Gastroesophageal sphincter (tissue), 4 donors: Measurements from ENCODE around the gene SIPA1L3. TPM values are rescaled to one million over a fixed set of nuclear protein-coding genes. Genes with fewer than 3 reads are reported as not detected.

ENCODE experiments used
- ATAC-seq: fragments of 150-250 bp; one replicate; pipeline ENCODE4 v1.9.1; 2016; ENCODE audit warnings: mild to moderate bottlenecking, moderate library complexity
- H3K27ac ChIP-seq, 4 donors: fragments of 200-600 bp; sonication (generic) in 3 of 4; 1 replicate in 3 of 4; 2 replicates in 1 of 4; pipeline ENCODE4 v1.5.1; 2016 to 2019
- H3K27me3 ChIP-seq: fragments of 200-600 bp; sonication (generic); one replicate; pipeline ENCODE4 v1.5.1; 2019
- H3K36me3 ChIP-seq, 2 donors: fragments of 200-600 bp; sonication (generic); one replicate each; pipeline ENCODE4 v1.5.1; 2019; ENCODE audit warnings: control low read depth in 1 of 2
- H3K4me1 ChIP-seq, 3 donors: fragments of 200-600 bp; sonication (generic); 1 replicate in 2 of 3; 2 replicates in 1 of 3; pipeline ENCODE4 v1.5.1; 2016 to 2019; ENCODE audit warnings: control low read depth in 2 of 3
- H3K4me3 ChIP-seq, 2 donors: fragments of 200-600 bp; sonication (generic); one replicate each; pipeline ENCODE4 v1.5.1; 2019; ENCODE audit warnings: mild to moderate bottlenecking in 1 of 2, moderate library complexity in 1 of 2
- H3K9me3 ChIP-seq, 3 donors: fragments of 200-600 bp; sonication (generic); one replicate each; pipeline ENCODE4 v1.5.1; 2017 to 2019; ENCODE audit warnings: control low read depth in 2 of 3
- CTCF ChIP-seq, 4 experiments: fragments of 200-600 bp in 2 of 4; fragments of 450-650 bp in 2 of 4; sonication (generic) in 1 of 4; IDR thresholded peaks; one replicate each; pipeline ENCODE4 v1.5.1; 2017 to 2019; ENCODE audit warnings: antibody characterized with exemption in 4 of 4, mild to moderate bottlenecking in 2 of 4, moderate library complexity in 2 of 4
- EP300 ChIP-seq: sonication (generic); formaldehyde crosslinking; IDR thresholded peaks from one replicate; pipeline ENCODE4 v1.6.1; 2017; ENCODE audit warnings: antibody characterized with exemption, mild to moderate bottlenecking
- POLR2A ChIP-seq, 2 donors: fragments of 450-650 bp; IDR thresholded peaks; one replicate each; pipeline ENCODE4 v1.6.1; 2017; ENCODE audit warnings: antibody characterized with exemption in 2 of 2, mild to moderate bottlenecking in 2 of 2, moderate library complexity in 1 of 2
- POLR2AphosphoS5 ChIP-seq: sonication (generic); formaldehyde crosslinking; IDR thresholded peaks from one replicate; pipeline ENCODE4 v1.6.1; 2017; ENCODE audit warnings: antibody characterized with exemption
- WGBS, 2 donors: methylation state at CpG; one replicate each; pipeline ENCODE4 v1.1.5; 2018; ENCODE audit warnings: low coverage in 1 of 2; 5-methylcytosine and 5-hydroxymethylcytosine counted together
- total RNA-seq, 4 donors: library from RNA; depleted of rRNA; stranded (reverse); fragments of >200 nt; gene quantifications; one replicate each; pipeline ENCODE4 v1.1.0, GENCODE V29; 2016

The SIPA1L3 gene
- total RNA-seq, 4 donors from 2014 or later: 5.9 to 20.2 (median 11.8) TPM

- ATAC-seq: no peak
- no peaks in the 10 kb centered on the region for H3K36me3 ChIP-seq
- H3K4me1 ChIP-seq: no peaks in the 10 kb centered on the region
- no peaks in the 10 kb centered on the region for H3K27me3 ChIP-seq
- no peaks in the 10 kb centered on the region for H3K9me3 ChIP-seq
- H3K4me3 ChIP-seq: no peak overlapping the region
- 88 to 90% methylated on average over 3 to 4 of the region's 12 CpGs for WGBS, 2 donors
- no peak overlapping the region for H3K27ac ChIP-seq
- no peak for TF ChIP-seq EP300
These were observed 80.6 kb downstream of the SIPA1L3 start for GRCh38 chr19:37987356-37988332.

GRCh38 chr19:37988758-37989635 lies 82.0 kb downstream of the SIPA1L3 start:
- WGBS, 2 donors: 79 to 88% methylated on average over 5 to 8 of the region's 13 CpGs
- H3K4me3 ChIP-seq: no peak overlapping the region

GRCh38 chr19:37989855-37990254 lies 82.8 kb downstream of the SIPA1L3 start:
- no peak for TF ChIP-seq POLR2A (IDR thresholded peaks at IDR 0.05)
- TF ChIP-seq POLR2AphosphoS5: no peak
- TF ChIP-seq CTCF (IDR thresholded peaks at IDR 0.05): no peak
- TF ChIP-seq EP300: no peak
- no peak for ATAC-seq
- WGBS, 2 donors: 95% methylated on average over 6 of the region's 7 CpGs; no CpG with 5 or more reads in 1 of the 2 donors
- Histone ChIP-seq H3K9me3 (no peaks in the 10 kb centered on the region), H3K27me3 (no peaks in the 10 kb centered on the region), H3K4me3 (no peak overlapping the region), H3K27ac (no peak overlapping the region), H3K36me3 (no peaks in the 10 kb centered on the region), H3K4me1 (no peaks in the 10 kb centered on the region)

More at GRCh38 chr19:37988758-37989635, 82.0 kb downstream of the SIPA1L3 start:
- H3K27me3 ChIP-seq: no peaks in the 10 kb centered on the region
- no peaks in the 10 kb centered on the region for H3K9me3 ChIP-seq
- TF ChIP-seq EP300 (no peak), CTCF (IDR thresholded peaks at IDR 0.05) (no peak), POLR2AphosphoS5 (no peak), POLR2A (IDR thresholded peaks at IDR 0.05) (no peak)
- H3K36me3 ChIP-seq: no peaks in the 10 kb centered on the region
- H3K27ac ChIP-seq: no peak overlapping the region
- no peak for ATAC-seq
- H3K4me1 ChIP-seq: no peaks in the 10 kb centered on the region

GRCh38 chr19:37990362-37990761 lies 83.4 kb downstream of the SIPA1L3 start:
- no peak for ATAC-seq
- no peaks in the 10 kb centered on the region for H3K36me3 ChIP-seq
- no peaks in the 10 kb centered on the region for H3K27me3 ChIP-seq
- H3K4me3 ChIP-seq: no peak overlapping the region
- H3K9me3 ChIP-seq: no peaks in the 10 kb centered on the region
- 86 to 89% methylated on average over 4 to 5 of the region's 10 CpGs for WGBS, 2 donors
- no peak overlapping the region for H3K27ac ChIP-seq
- H3K4me1 ChIP-seq: no peaks in the 10 kb centered on the region
- TF ChIP-seq POLR2AphosphoS5 (no peak), EP300 (no peak), CTCF (IDR thresholded peaks at IDR 0.05) (no peak), POLR2A (IDR thresholded peaks at IDR 0.05) (no peak)

GRCh38 chr19:37991176-37991835 lies 84.3 kb downstream of the SIPA1L3 start:
- TF ChIP-seq EP300: no peak
- H3K9me3 ChIP-seq: no peaks in the 10 kb centered on the region
- no peaks in the 10 kb centered on the region for H3K4me1 ChIP-seq
- no peak overlapping the region for H3K27ac ChIP-seq
- no peaks in the 10 kb centered on the region for H3K27me3 ChIP-seq
- ATAC-seq: no peak
- no peak overlapping the region for H3K4me3 ChIP-seq
- H3K36me3 ChIP-seq: no peaks in the 10 kb centered on the region
- 61 to 70% methylated on average over 3 to 4 of the region's 10 CpGs for WGBS, 2 donors
